ENCODE results near the gene CACNA1S. TPM values are rescaled to one million over a fixed set of nuclear protein-coding genes. Genes with fewer than 3 reads are reported as not detected.

The CACNA1S gene
- total RNA-seq, 1 experiment from 2014 or later, result not detected

DNA sequence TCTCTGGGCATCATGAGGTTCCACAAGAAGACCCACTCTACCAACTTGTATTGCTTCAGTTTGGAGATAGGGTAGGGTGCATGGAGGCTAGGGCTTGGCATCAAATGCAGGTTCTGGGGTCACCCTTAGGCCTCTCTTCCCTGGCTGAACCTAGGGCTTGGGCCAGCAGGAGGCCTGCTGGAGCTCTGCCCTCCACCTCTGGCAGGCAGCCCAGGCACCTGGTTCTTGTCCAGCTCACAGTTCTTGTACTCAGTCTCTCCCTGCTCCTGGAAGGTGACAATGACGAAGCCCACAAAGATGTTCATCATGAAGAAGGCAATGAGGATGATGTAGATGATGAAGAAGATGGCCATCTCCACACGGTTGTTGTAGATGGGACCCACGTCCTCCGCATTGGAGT is 51.2 kb downstream of the CACNA1S start:
- H3K27ac ChIP-seq (ENCODE audit: insufficient read length, low read depth, low read length), result no peak overlapping the region
- no peak overlapping the region for H2BK12ac ChIP-seq (ENCODE audit: insufficient read length, low read depth, low read length)
- no peaks in the 10 kb centered on the region for H3K9me3 Mint-ChIP-seq
- H3K27ac Mint-ChIP-seq, result no peak overlapping the region
- WGBS (ENCODE audit: extremely low coverage, insufficient read length, low lambda C conversion rate), result no CpG with 5 or more reads among the region's 4 CpGs
- no peaks in the 10 kb centered on the region for H3K36me3 Mint-ChIP-seq (ENCODE audit: insufficient read depth in 1 of 3, low read depth in 3 of 3)
- H2BK15ac ChIP-seq (ENCODE audit: low read depth, low read length), result no peak overlapping the region
- H2AFZ ChIP-seq (ENCODE audit: low read length), result no peak overlapping the region
- H2BK5ac ChIP-seq (ENCODE audit: insufficient read length, low read length), result no peak overlapping the region
- H3K4me1 ChIP-seq (ENCODE audit: insufficient read depth, low read length), result peaks cover 5% of the 10 kb centered on the region; the same call in 1 of the 2 replicates
- no peak overlapping the region for H3K14ac ChIP-seq (ENCODE audit: insufficient read depth, low read length)
- H4K5ac ChIP-seq (ENCODE audit: insufficient read length, low read depth, low read length), result no peak overlapping the region
- H3K79me2 ChIP-seq (ENCODE audit: insufficient read depth, low read length), result no peaks in the 10 kb centered on the region
- H3K27me3 ChIP-seq (ENCODE audit: insufficient read depth, low read length), result no peaks in the 10 kb centered on the region
- no peak overlapping the region for H3K18ac ChIP-seq (ENCODE audit: insufficient read length, low read depth, low read length)
- H2AK5ac ChIP-seq (ENCODE audit: insufficient read length, low read length), result no peak overlapping the region
- H4K20me1 ChIP-seq (ENCODE audit: control insufficient read depth, insufficient read depth, insufficient read length), result no peaks in the 10 kb centered on the region
- no peak overlapping the region for H2BK120ac ChIP-seq (ENCODE audit: low read depth, low read length, poor library complexity, severe bottlenecking)
- H3K56ac ChIP-seq (ENCODE audit: insufficient read length, low read depth, low read length), result no peak overlapping the region
- no peaks in the 10 kb centered on the region for H3K9me3 ChIP-seq (ENCODE audit: control insufficient read depth, low read depth, low read length)
- H3K23me2 ChIP-seq (ENCODE audit: insufficient read length, low read depth, low read length, poor library complexity, severe bottlenecking), result no peaks in the 10 kb centered on the region
- H4K8ac ChIP-seq (replicated peaks; ENCODE audit: insufficient read length, low read depth, low read length), result no peak overlapping the region
- H3K4me3 Mint-ChIP-seq, result no peak overlapping the region
- H3K27me3 Mint-ChIP-seq (ENCODE audit: low read depth), result peaks cover 6% of the 10 kb centered on the region
- H3T11ph ChIP-seq (ENCODE audit: low read length), result no peak overlapping the region
- H3K4me1 Mint-ChIP-seq, result peaks cover 21 to 36% of the 10 kb centered on the region in 2 experiments
- no peak for DNase-seq
- TF ChIP-seq, protein P1, sequence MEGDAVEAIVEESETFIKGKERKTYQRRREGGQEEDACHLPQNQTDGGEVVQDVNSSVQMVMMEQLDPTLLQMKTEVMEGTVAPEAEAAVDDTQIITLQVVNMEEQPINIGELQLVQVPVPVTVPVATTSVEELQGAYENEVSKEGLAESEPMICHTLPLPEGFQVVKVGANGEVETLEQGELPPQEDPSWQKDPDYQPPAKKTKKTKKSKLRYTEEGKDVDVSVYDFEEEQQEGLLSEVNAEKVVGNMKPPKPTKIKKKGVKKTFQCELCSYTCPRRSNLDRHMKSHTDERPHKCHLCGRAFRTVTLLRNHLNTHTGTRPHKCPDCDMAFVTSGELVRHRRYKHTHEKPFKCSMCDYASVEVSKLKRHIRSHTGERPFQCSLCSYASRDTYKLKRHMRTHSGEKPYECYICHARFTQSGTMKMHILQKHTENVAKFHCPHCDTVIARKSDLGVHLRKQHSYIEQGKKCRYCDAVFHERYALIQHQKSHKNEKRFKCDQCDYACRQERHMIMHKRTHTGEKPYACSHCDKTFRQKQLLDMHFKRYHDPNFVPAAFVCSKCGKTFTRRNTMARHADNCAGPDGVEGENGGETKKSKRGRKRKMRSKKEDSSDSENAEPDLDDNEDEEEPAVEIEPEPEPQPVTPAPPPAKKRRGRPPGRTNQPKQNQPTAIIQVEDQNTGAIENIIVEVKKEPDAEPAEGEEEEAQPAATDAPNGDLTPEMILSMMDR (conservative IDR thresholded peaks at IDR 0.05), result no peak
- H2BK20ac ChIP-seq (ENCODE audit: low read depth, low read length, poor library complexity, severe bottlenecking), result no peak overlapping the region
- no peak overlapping the region for H3K23ac ChIP-seq (ENCODE audit: insufficient read length, low read depth, low read length)
- H3K79me1 ChIP-seq (ENCODE audit: insufficient read depth, low read depth, low read length, poor library complexity, severe bottlenecking), result no peaks in the 10 kb centered on the region
- no peak overlapping the region for H3K9ac ChIP-seq (ENCODE audit: extremely low read depth, insufficient read length, low read length)
- H4K91ac ChIP-seq (ENCODE audit: insufficient read length, low read depth, low read length), result no peak overlapping the region
- H3K4me2 ChIP-seq (ENCODE audit: insufficient read depth, insufficient read length, low read length), result no peak overlapping the region
- H3K4ac ChIP-seq (ENCODE audit: low read depth, low read length), result no peak overlapping the region

All from H9 (cell line).